ENCODE measurements around the gene ATP8B2.
A peak's percentile ranks its signal among the peaks of the same experiment; 100 is the strongest.
"Not testable (repeated sequence)": the region's sequence is repeated elsewhere in the genome, so short reads cannot be mapped to it uniquely, and the experiment has no call there.

ATP8B2 gene

DNA sequence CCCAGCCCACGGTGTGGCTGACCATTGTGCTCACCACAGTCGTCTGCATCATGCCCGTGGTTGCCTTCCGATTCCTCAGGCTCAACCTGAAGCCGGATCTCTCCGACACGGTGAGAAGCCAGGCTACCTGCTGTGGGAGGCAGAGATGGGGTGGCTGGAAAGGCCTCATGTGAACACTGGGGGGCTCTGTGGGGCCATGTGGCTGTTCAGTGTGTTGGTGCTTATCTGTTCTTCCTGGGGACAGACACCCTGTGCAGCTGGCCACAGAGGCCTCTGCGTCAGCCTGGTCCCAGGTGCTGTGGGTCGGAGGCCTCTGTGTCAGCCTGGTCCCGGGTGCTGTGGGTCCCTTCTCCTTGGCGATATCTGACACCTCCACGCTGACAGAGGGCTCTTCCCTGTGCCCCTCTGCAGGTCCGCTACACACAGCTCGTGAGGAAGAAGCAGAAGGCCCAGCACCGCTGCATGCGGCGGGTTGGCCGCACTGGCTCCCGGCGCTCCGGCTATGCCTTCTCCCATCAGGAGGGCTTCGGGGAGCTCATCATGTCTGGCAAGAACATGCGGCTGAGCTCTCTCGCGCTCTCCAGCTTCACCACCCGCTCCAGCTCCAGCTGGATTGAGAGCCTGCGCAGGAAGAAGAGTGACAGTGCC, 23.2 kb downstream of the ATP8B2 start:
- Mint-ChIP-seq H3K4me1 (ENCODE audit: low read depth) (peaks cover 73% of the 10 kb centered on the region), H3K9me3 (no peaks in the 10 kb centered on the region), H3K27me3 (no peaks in the 10 kb centered on the region), H3K4me3 (no peak overlapping the region), H3K27ac (peak overlapping the region; percentile 91), H3K36me3 (ENCODE audit: low read depth) (peaks cover 70% of the 10 kb centered on the region)
- peak; percentile 38 for DNase-seq

DNA sequence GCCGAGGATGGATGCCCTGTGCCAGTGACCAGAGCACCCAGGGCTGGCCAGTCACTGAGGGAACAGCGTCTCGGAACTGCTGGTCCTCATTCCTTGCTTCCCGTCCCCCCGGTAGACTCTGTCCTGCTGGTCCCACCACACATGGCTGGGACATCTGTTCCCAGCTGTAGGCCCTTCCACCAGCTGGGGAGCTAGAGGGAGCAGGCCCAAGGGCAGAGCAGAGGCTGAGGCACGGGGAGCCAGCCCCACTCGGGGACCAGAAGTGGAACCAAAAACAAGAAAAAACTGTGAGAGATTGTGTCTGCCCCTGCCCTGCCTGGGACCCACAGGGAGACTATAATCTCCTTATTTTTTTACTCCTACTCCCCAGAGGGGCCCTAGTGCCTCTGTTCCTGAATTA, 23.8 kb downstream of the ATP8B2 start:
- H3K36me3 Mint-ChIP-seq (ENCODE audit: low read depth), result peaks cover 64% of the 10 kb centered on the region
- H3K4me1 Mint-ChIP-seq (ENCODE audit: low read depth), result peaks cover 73% of the 10 kb centered on the region
- peak overlapping the region; percentile 91 for H3K27ac Mint-ChIP-seq
- DNase-seq, result no peak
- H3K27me3 Mint-ChIP-seq, result no peaks in the 10 kb centered on the region
- H3K4me3 Mint-ChIP-seq, result no peak overlapping the region
- no peaks in the 10 kb centered on the region for H3K9me3 Mint-ChIP-seq

DNA sequence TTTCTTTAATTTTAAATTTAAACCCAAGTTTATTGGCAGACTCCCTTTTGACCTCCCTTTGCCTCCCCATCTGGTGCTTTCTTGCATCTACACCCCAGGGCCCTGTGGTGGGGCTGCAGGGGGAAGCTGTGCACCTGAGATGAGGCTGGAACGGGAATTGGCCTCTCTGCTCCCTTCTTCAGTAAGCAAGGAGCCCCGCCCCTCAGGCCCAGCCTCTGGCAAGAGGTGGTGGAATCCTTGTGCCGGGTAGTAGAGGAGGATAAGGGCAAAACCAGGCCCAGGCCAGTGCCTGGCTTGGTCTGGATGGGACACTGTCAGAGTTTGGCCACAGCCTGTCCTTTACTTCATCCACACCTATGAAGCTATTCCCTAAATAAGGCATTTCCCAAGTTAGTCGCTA, 25.1 kb downstream of the ATP8B2 start:
- no peak for DNase-seq
- peak overlapping the region; percentile 14 for H3K27ac Mint-ChIP-seq
- peaks cover 63% of the 10 kb centered on the region for H3K4me1 Mint-ChIP-seq (ENCODE audit: low read depth)
- no peaks in the 10 kb centered on the region for H3K9me3 Mint-ChIP-seq
- peaks cover 52% of the 10 kb centered on the region for H3K36me3 Mint-ChIP-seq (ENCODE audit: low read depth)
- no peak overlapping the region for H3K4me3 Mint-ChIP-seq
- no peaks in the 10 kb centered on the region for H3K27me3 Mint-ChIP-seq

DNA sequence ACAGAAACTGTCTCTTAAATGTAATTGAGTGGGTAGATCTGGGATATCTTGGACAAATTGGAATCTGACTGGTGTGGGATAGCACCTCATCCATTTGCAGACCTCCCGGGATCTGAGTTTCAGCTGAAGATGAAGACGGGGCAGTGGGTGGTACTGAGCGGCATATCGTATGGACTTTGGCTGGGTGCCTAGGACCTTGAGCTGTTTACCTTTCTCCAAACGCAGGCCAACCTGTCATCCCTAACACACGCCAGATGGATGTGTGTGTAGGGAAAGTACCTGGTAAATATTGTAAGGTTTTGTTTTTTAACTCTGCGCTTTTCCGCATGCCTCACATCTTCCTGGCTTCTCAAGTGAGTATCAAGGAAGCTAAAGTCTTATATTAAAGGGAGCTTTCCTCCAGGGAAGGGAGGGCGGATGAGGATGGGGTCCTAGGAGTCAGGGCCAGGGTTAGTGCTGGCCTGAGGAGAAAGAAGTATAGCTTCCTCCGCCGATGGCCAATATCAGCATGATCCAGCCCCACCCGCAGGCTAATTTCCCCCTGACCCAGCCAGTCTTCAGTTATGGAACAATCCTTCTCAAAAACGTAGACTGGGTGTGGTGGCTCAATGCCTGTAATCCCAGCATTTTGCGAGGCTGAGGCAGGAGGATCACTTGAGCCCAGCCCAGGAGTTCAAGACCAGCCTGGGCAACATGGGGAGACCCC, 26.2 kb downstream of the ATP8B2 start:
- H3K36me3 Mint-ChIP-seq (ENCODE audit: low read depth), result peaks cover 41% of the 10 kb centered on the region
- H3K9me3 Mint-ChIP-seq, result no peaks in the 10 kb centered on the region
- H3K4me1 Mint-ChIP-seq (ENCODE audit: low read depth), result peaks cover 52% of the 10 kb centered on the region
- H3K27ac Mint-ChIP-seq, result no peak overlapping the region
- no peaks in the 10 kb centered on the region for H3K27me3 Mint-ChIP-seq
- H3K4me3 Mint-ChIP-seq, result no peak overlapping the region
- DNase-seq, result no peak

- Mint-ChIP-seq H3K4me1 (ENCODE audit: low read depth) (peaks cover 47% of the 10 kb centered on the region), H3K36me3 (ENCODE audit: low read depth) (peaks cover 34% of the 10 kb centered on the region), H3K4me3 (peak overlapping the region; percentile 78), H3K9me3 (no peaks in the 10 kb centered on the region), H3K27ac (peak overlapping the region; percentile 86), H3K27me3 (no peaks in the 10 kb centered on the region)
- no peak for DNase-seq
Measured at GRCh38 chr1:154352245-154352580, 26.9 kb downstream of the ATP8B2 start.

DNA sequence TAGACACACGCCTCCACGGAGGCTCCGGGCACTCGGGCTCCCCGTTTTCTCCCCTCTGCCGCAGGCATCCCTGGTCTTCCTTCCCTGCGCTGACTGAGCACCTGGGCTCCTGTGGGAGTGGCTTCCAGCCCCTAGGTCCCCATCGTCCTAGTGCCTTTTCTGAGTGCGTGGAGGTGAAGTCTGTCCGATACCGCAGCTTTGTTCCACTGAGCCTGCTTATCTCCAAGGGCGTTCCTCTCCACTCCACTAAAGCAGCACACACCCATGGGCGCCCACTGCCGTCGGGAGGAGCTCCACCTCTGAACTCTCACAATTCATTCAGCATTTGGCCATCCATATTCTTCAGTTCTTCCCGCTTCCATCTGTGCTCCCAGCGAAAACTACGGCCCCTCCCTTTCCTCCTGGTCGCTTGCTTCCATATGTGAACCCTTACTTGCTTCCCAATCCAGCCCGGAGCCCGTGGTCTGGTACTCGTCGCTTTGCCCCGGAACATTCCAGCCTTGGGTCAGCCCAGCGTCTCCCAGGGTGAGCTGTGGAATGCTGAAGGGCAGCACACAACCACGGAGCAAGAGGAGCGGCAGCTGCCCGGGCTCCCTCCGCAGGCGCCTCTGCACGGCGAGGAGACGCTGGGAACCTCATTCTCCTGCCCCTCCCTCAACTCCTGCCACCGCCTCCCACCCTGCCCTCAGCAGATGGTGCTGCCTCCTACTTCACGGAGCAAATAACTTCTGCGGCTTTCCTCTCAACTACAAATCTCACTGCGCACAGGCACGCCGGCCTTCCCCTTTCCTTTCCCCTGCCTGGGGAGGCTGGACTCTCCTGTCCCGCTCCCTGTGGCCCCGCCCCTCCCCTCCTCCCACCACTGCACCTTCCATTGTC, 27.5 kb downstream of the ATP8B2 start:
- DNase-seq, result peak; percentile 61
- Mint-ChIP-seq H3K4me3 (peak overlapping the region; percentile 78), H3K27ac (peak overlapping the region; percentile 86), H3K36me3 (ENCODE audit: low read depth) (peaks cover 28% of the 10 kb centered on the region), H3K4me1 (ENCODE audit: low read depth) (peaks cover 41% of the 10 kb centered on the region), H3K9me3 (no peaks in the 10 kb centered on the region), H3K27me3 (no peaks in the 10 kb centered on the region)

- Mint-ChIP-seq H3K36me3 (ENCODE audit: low read depth) (peaks cover 22% of the 10 kb centered on the region), H3K9me3 (no peaks in the 10 kb centered on the region), H3K4me1 (ENCODE audit: low read depth) (peaks cover 35% of the 10 kb centered on the region), H3K27me3 (no peaks in the 10 kb centered on the region), H3K27ac (peak overlapping the region; percentile 86), H3K4me3 (peak overlapping the region; percentile 78)
- no peak for DNase-seq
Measured at GRCh38 chr1:154353460-154353904, 28.2 kb downstream of the ATP8B2 start.

- no peak for DNase-seq
- no peak overlapping the region for H3K4me3 Mint-ChIP-seq
- no peaks in the 10 kb centered on the region for H3K9me3 Mint-ChIP-seq
- peaks cover 17% of the 10 kb centered on the region for H3K36me3 Mint-ChIP-seq (ENCODE audit: low read depth)
- no peak overlapping the region for H3K27ac Mint-ChIP-seq
- no peaks in the 10 kb centered on the region for H3K27me3 Mint-ChIP-seq
- peaks cover 32% of the 10 kb centered on the region for H3K4me1 Mint-ChIP-seq (ENCODE audit: low read depth)
Measured at GRCh38 chr1:154353966-154354365, 28.6 kb downstream of the ATP8B2 start.

DNA sequence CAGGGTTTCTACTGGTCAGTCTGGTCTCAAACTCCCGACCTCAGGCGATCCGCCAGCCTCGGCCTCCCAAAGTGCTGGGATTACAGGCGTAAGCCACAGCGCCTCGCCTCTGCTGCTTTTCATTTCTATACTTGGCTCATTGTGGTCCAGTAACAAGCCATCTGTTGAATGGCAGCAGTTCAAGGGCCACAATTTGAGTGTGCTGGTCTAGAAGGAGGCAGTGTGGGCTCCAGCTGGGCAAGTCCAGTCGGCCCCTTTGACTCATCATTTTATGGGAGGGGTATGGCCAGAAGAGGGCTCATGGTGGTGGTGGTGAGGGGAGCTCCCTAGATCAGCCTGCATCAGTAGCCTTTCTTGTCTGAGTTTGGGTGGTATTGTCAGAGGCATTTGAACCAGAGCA, 33.2 kb downstream of the ATP8B2 start:
- no peaks in the 10 kb centered on the region for H3K27me3 Mint-ChIP-seq
- DNase-seq, result no peak
- H3K9me3 Mint-ChIP-seq, result no peaks in the 10 kb centered on the region
- peaks cover 9% of the 10 kb centered on the region for H3K4me1 Mint-ChIP-seq (ENCODE audit: low read depth)
- H3K4me3 Mint-ChIP-seq, result no peak overlapping the region
- no peaks in the 10 kb centered on the region for H3K36me3 Mint-ChIP-seq (ENCODE audit: low read depth)
- H3K27ac Mint-ChIP-seq, result no peak overlapping the region

- H3K36me3 Mint-ChIP-seq (ENCODE audit: low read depth), result no peaks in the 10 kb centered on the region
- no peak for DNase-seq
- no peaks in the 10 kb centered on the region for H3K4me1 Mint-ChIP-seq (ENCODE audit: low read depth)
- H3K9me3 Mint-ChIP-seq, result no peaks in the 10 kb centered on the region
- no peaks in the 10 kb centered on the region for H3K27me3 Mint-ChIP-seq
- H3K4me3 Mint-ChIP-seq, result no peak overlapping the region
- no peak overlapping the region for H3K27ac Mint-ChIP-seq
Measured at GRCh38 chr1:154360288-154360687, 35.0 kb downstream of the ATP8B2 start.

DNA sequence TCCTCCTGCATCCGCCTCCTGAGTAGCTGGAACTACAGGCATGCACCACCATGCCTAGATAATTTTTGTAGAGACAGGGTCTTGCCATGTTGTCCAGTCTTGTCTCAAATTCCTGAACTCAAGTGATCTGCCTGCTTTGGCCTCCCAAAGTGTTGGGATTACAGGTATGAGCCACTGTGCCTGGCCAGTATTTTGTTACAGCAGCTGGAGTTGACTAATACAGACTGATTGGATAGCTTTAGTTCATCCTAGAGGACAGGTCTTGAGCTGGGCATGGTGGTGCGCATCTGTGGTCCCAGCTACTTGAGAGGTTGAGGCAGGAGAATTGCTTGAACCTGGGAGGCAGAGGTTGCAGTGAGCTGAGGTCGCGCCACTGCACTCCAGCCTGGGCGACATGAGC, 35.6 kb downstream of the ATP8B2 start:
- H3K9me3 Mint-ChIP-seq, result not testable (repeated sequence)

GRCh38 chr1:154361357-154361756, 36.0 kb downstream of the ATP8B2 start:
- H3K27me3 Mint-ChIP-seq, result no peaks in the 10 kb centered on the region
- DNase-seq, result no peak
- H3K4me3 Mint-ChIP-seq, result no peak overlapping the region
- H3K36me3 Mint-ChIP-seq (ENCODE audit: low read depth), result no peaks in the 10 kb centered on the region
- no peaks in the 10 kb centered on the region for H3K9me3 Mint-ChIP-seq
- H3K4me1 Mint-ChIP-seq (ENCODE audit: low read depth), result peaks cover 5% of the 10 kb centered on the region
- no peak overlapping the region for H3K27ac Mint-ChIP-seq

More for the DNA sequence above, 35.6 kb downstream of the ATP8B2 start:
- H3K36me3 Mint-ChIP-seq (ENCODE audit: low read depth); H3K27me3 Mint-ChIP-seq; DNase-seq; H3K27ac Mint-ChIP-seq; H3K4me1 Mint-ChIP-seq (ENCODE audit: low read depth); H3K4me3 Mint-ChIP-seq: not testable (repeated sequence)

GRCh38 chr1:154371436-154371835, 46.1 kb downstream of the ATP8B2 start:
- H3K4me1 Mint-ChIP-seq (ENCODE audit: low read depth), result peaks cover 14% of the 10 kb centered on the region
- no peak for DNase-seq
- no peak overlapping the region for H3K4me3 Mint-ChIP-seq
- no peaks in the 10 kb centered on the region for H3K9me3 Mint-ChIP-seq
- no peaks in the 10 kb centered on the region for H3K27me3 Mint-ChIP-seq
- no peaks in the 10 kb centered on the region for H3K36me3 Mint-ChIP-seq (ENCODE audit: low read depth)
- H3K27ac Mint-ChIP-seq, result no peak overlapping the region

DNA sequence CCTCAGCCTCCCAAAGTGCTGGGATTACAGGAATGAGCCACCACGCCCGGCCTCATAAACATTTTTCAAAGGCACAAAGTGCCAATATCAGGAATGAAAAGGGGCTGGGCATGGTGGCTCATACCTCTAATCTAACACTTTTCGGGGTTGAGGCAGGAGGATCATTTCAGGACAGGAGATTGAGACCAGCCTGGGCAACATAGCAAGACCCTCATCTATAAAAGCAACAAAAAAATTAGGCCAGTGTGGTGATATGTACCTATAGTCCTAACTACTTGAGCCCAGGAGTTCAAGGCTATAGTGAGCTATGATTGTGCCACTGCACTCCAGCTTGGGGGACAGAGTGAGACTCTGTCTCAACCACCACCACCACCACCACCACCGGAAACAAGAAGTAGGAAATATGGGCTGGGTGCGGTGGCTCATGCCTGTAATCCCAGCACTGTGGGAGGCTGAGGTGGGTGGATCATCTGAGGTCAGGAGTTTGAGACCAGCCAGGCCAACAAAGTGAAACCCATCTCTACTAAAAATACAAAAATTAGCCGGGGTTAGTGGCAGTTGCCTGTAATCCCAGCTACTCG, 48.5 kb downstream of the ATP8B2 start:
- not testable (repeated sequence) for H3K9me3 Mint-ChIP-seq; H3K36me3 Mint-ChIP-seq (ENCODE audit: low read depth); H3K27me3 Mint-ChIP-seq; H3K4me3 Mint-ChIP-seq; H3K27ac Mint-ChIP-seq; DNase-seq
- H3K4me1 Mint-ChIP-seq (ENCODE audit: low read depth), result peaks cover 14% of the 10 kb centered on the region
